GM18873 (cell line): ENCODE measurements around the gene USP32.
"Not testable (repeated sequence)": the region's sequence is repeated elsewhere in the genome, so short reads cannot be mapped to it uniquely, and the experiment has no call there.

Experiments used
- ATAC-seq: cut with Tn5 transposase; IDR thresholded peaks from one replicate; pipeline ENCODE4 v1.9.1; 2021; ENCODE audit warnings: mild to moderate bottlenecking, moderate library complexity, moderate number of reproducible peaks; ENCODE audit not compliant: unreplicated experiment, low FRiP score

The USP32 gene

GRCh38 chr17:60406887-60407286, 15.0 kb upstream of the USP32 start:
- no peak for ATAC-seq

- ATAC-seq, result no peak
These were observed 12.0 kb upstream of the USP32 start for GRCh38 chr17:60403962-60404361.

GRCh38 chr17:60403523-60403810, 11.5 kb upstream of the USP32 start:
- ATAC-seq, result no peak

GRCh38 chr17:60401819-60402218, 9.9 kb upstream of the USP32 start:
- ATAC-seq, result no peak

- no peak for ATAC-seq
These were observed 6.5 kb upstream of the USP32 start for GRCh38 chr17:60398227-60398959.

GRCh38 chr17:60396412-60396811, 4.5 kb upstream of the USP32 start:
- no peak for ATAC-seq

GRCh38 chr17:60395508-60396065, 3.7 kb upstream of the USP32 start:
- no peak for ATAC-seq

- no peak for ATAC-seq
These were observed 2.1 kb upstream of the USP32 start for GRCh38 chr17:60393840-60394723.

- no peak for ATAC-seq
These were observed 1.1 kb upstream of the USP32 start for GRCh38 chr17:60392845-60393702.

GRCh38 chr17:60391471-60392041, 377 bp downstream of the USP32 start:
- ATAC-seq, result no peak

- no peak for ATAC-seq
These were observed 935 bp downstream of the USP32 start for GRCh38 chr17:60390925-60391470.

- ATAC-seq, result no peak
These were observed 1.7 kb downstream of the USP32 start for GRCh38 chr17:60390186-60390585.

GRCh38 chr17:60388742-60389141, 3.2 kb downstream of the USP32 start:
- ATAC-seq, result no peak

GRCh38 chr17:60387666-60388065, 4.3 kb downstream of the USP32 start:
- ATAC-seq, result no peak

- no peak for ATAC-seq
These were observed 5.5 kb downstream of the USP32 start for GRCh38 chr17:60386147-60387058.

- ATAC-seq, result not testable (repeated sequence)
These were observed 7.0 kb downstream of the USP32 start for GRCh38 chr17:60384921-60385320.

- no peak for ATAC-seq
These were observed 8.6 kb downstream of the USP32 start for GRCh38 chr17:60383379-60383778.

- ATAC-seq, result no peak
These were observed 10.0 kb downstream of the USP32 start for GRCh38 chr17:60381958-60382357.

GRCh38 chr17:60379461-60379860, 12.5 kb downstream of the USP32 start:
- ATAC-seq, result not testable (repeated sequence)
